GM18526 (cell line): ENCODE results near the gene MAPK10.

Experiments
- POLR2A ChIP-seq: IDR thresholded peaks from 3 replicates; pipeline ENCODE4 v1.6.1; 2011; ENCODE audit not compliant: insufficient read length; ENCODE audit errors: extremely low read depth

Gene MAPK10

DNA sequence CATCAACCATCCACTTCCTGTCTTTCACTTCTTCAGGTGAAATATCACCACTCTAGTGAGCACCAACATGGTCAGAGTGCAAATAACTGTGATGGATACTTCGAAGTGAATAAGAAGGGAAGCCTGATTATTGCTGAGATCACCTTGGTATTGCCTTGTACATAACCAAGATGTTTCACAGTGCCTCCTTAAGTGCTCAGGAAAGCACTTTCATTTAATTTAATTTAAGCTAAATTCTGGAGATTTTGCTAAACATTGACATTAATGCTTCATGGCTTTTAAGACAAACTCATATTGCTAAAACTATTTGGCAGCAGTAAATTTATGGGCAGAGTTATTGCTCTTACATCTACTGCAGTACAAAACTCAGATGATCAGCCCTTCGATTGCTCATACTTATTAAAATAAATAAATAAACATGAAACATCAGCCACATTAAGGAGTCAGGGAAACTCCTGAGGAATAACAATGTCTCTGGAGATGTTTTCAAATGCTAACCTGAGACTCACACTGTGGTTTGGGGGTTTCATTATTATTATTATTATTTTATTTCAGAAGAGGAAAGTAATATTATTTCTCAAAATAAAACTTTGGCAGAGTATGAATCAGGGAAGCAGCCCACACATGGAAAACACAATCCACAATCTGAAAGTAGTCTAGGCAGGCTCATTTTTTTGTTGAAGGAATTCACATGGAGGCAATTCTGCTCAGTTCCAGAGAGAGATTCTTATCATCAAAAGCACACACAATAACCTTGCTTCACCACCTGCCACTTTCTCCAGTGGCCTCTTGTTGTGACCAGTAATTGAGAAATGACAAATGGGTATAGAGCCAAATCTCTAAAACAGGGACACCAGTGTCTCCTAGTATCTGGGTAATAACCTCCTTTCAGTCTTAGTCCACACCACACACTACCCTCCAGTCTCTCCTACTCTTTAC is 344.2 kb downstream of the MAPK10 start:
- no peak for TF ChIP-seq POLR2A

GRCh38 chr4:86014599-86014998 is 345.3 kb downstream of the MAPK10 start:
- TF ChIP-seq POLR2A: no peak

DNA sequence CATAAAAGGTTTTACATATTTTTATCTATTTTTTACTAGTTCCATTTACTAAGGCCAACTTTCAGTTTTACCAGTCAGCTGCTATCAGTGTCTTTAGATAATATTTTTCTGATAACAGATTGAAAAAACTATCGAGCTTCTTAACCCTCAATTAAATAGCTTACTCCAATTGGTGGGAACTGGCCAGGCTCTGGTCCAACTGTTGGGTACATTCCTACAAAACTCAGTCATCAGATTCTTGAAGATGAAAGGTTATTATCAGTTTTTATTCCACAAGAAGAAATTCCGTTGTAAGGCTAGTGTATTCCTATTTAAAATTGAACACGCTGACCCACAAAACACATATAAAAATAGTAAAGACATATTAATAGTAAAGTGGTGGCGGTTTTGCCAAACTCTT is 346.2 kb downstream of the MAPK10 start:
- TF ChIP-seq POLR2A: no peak

GRCh38 chr4:86011117-86011516 is 348.7 kb downstream of the MAPK10 start:
- no peak for TF ChIP-seq POLR2A

DNA sequence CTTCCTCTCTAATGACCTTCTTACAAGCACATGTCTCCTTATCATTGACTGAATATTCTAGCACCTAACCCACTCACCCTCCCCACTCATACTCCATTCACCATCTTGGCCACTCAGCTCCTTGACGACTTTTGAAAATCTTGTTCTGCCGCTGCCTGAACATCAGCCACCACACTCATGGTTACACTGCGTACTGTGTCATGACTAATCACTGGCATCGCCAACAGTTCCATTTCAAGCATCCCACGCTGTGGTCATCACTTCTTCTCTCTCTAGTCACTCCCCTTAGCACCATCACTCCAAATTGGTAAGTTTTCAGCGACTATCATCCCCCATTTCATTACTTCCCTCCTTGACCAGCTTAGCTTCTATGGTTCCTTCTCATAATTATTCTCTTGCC is 352.8 kb downstream of the MAPK10 start:
- no peak for TF ChIP-seq POLR2A

DNA sequence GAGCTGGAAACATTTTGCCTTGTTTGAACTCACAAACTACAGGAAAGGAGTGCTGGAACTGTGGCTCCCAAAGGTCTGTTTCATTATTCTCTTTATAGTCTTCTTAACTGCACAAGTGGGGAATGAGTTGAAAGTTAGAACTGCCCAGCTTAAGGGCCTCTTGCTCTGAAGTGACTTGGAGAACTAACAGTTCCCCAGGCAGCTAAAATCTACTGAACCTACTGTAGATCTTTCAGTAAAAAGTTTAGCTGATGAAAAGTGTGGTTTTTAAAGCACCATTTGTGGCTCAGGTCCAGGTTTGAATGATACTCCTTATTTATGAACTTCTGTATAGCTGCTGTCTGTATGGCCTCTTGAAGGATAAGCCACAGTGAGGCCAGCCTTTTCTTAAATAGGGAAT is 353.8 kb downstream of the MAPK10 start:
- no peak for TF ChIP-seq POLR2A

GRCh38 chr4:86004030-86004429 is 355.8 kb downstream of the MAPK10 start:
- no peak for TF ChIP-seq POLR2A

DNA sequence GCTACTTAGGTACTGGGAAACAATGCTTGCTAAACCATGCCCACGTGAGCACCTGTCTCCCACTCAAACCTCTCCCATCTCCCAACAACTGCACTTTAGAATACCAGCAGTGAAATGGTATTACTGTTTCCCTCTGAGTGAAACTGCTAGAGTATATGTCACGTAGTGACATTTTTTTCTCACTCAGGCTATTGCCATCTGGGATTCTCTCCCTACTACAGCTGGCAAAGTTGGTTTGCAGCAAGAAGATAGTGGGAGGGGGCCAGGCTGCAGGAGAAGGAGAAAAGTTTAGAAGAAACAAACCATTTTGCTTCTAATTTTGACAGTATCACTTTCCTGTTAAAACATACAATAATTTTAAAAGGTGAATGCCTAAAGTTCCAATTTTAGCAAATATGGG is 358.3 kb downstream of the MAPK10 start:
- TF ChIP-seq POLR2A: no peak

- no peak for TF ChIP-seq POLR2A
Observed at GRCh38 chr4:85995361-85995760, 364.5 kb downstream of the MAPK10 start.

GRCh38 chr4:85994576-85994975 is 365.3 kb downstream of the MAPK10 start:
- TF ChIP-seq POLR2A: no peak

- no peak for TF ChIP-seq POLR2A
Observed at GRCh38 chr4:85993641-85994040, 366.2 kb downstream of the MAPK10 start.

DNA sequence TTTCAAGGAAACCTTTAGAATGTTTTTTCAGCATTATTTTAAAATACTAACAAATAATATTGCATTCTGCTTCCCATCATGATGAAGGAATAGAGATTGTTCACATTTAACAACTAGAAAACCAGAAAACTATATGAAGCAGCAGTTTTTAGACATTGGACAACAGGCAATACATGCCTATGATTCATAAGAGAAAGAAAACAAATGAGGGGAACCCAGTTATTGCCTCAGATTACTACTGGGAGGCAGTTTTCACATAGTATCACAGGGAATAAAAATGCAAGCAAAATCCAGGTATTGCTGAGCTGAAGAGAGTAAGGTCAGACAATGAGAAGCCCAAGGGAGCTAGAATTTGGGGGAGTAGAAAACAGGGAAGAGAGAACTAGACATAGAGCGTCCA is 373.6 kb downstream of the MAPK10 start:
- TF ChIP-seq POLR2A: no peak

DNA sequence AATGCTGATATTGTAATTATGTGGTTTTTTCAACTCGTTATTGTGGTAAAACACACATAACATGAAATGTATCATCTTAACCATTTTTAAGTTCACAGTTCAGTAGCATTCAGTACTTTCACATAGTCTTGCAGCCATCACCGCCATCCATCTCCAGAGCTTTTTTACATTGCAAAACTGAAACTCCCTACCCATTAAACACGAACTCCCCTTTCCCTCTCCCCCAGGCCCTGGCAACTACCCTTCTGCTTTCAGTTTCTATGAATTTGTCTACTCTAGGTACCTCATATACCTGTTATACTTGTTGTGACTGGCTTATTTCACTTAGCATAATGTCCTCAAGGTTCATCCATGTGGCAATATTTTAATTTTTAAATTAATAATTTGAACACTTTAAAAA is 380.6 kb downstream of the MAPK10 start:
- no peak for TF ChIP-seq POLR2A

- no peak for TF ChIP-seq POLR2A
Observed at GRCh38 chr4:85970535-85970934, 389.3 kb downstream of the MAPK10 start.

- TF ChIP-seq POLR2A: no peak
Observed at GRCh38 chr4:85968945-85969819, 390.7 kb downstream of the MAPK10 start.

DNA sequence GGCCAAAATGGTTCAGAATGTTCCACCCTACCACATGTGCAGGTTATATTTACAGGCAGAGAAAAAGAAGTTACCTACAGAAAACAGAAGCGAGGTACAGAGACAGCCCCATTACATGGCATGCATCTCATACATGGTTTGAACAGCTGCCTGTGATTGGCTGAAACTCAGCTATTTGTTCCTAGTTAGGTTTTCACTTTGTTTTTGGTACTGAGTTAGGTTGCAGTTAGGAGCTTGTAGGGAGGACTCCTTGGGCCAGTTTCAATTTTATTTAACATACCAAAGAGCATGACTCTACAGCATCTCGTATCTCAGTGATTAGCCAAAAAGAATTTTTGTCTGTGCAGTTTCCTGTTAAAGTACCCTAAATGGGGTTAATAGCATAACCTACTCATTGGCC is 392.0 kb downstream of the MAPK10 start:
- TF ChIP-seq POLR2A: no peak
